NCI-H2196 treated with DMSO at 0.1 percent for 48 hours (cell line): ENCODE data around the gene PHLDB1.
A peak's percentile ranks its signal among the peaks of the same experiment; 100 is the strongest.
"Not testable (repeated sequence)": the region's sequence is repeated elsewhere in the genome, so short reads cannot be mapped to it uniquely, and the experiment has no call there.

ENCODE experiments used
- DNase-seq: peaks from one replicate; lab custom pipeline; 2025; ENCODE audit not compliant: unreplicated experiment; lab: John Stamatoyannopoulos, UW

PHLDB1 gene

GRCh38 chr11:118658429-118659313, 51.3 kb downstream of the PHLDB1 start:
- no peak for DNase-seq

- peak; percentile 76 for DNase-seq
These were observed 52.0 kb downstream of the PHLDB1 start for GRCh38 chr11:118659314-118659952.

- no peak for DNase-seq
These were observed 52.7 kb downstream of the PHLDB1 start for GRCh38 chr11:118659953-118660680.

- DNase-seq = peak; percentile 16
These were observed 53.4 kb downstream of the PHLDB1 start for GRCh38 chr11:118660681-118661424.

GRCh38 chr11:118661425-118662301, 54.2 kb downstream of the PHLDB1 start:
- no peak for DNase-seq

GRCh38 chr11:118662401-118663271, 55.2 kb downstream of the PHLDB1 start:
- DNase-seq = no peak

GRCh38 chr11:118663381-118663780, 56.0 kb downstream of the PHLDB1 start:
- no peak for DNase-seq

- no peak for DNase-seq
These were observed 56.5 kb downstream of the PHLDB1 start for GRCh38 chr11:118663902-118664301.

- DNase-seq = no peak
These were observed 59.0 kb downstream of the PHLDB1 start for GRCh38 chr11:118666371-118666770.

GRCh38 chr11:118670063-118670462, 62.6 kb downstream of the PHLDB1 start:
- no peak for DNase-seq

- DNase-seq = no peak
These were observed 63.8 kb downstream of the PHLDB1 start for GRCh38 chr11:118671254-118671653.

GRCh38 chr11:118672846-118673245, 65.4 kb downstream of the PHLDB1 start:
- no peak for DNase-seq

- no peak for DNase-seq
These were observed 66.1 kb downstream of the PHLDB1 start for GRCh38 chr11:118673361-118674081.

- no peak for DNase-seq
These were observed 66.6 kb downstream of the PHLDB1 start for GRCh38 chr11:118674082-118674435.

- no peak for DNase-seq
These were observed 70.6 kb downstream of the PHLDB1 start for GRCh38 chr11:118677977-118678376.

- not testable (repeated sequence) for DNase-seq
These were observed 71.5 kb downstream of the PHLDB1 start for GRCh38 chr11:118678908-118679307.

- no peak for DNase-seq
These were observed 72.1 kb downstream of the PHLDB1 start, which contains the start of gene TREH for GRCh38 chr11:118679483-118679882. Gene TREH (minus strand): TSS chr11:118679650. CDS start chr11:118679627, 23 bp downstream.

GRCh38 chr11:118682372-118682771, 75.0 kb downstream of the PHLDB1 start:
- no peak for DNase-seq
